ENCODE results near the gene PHB1.
A peak's percentile ranks its signal among the peaks of the same experiment; 100 is the strongest.

PHB1 gene

DNA sequence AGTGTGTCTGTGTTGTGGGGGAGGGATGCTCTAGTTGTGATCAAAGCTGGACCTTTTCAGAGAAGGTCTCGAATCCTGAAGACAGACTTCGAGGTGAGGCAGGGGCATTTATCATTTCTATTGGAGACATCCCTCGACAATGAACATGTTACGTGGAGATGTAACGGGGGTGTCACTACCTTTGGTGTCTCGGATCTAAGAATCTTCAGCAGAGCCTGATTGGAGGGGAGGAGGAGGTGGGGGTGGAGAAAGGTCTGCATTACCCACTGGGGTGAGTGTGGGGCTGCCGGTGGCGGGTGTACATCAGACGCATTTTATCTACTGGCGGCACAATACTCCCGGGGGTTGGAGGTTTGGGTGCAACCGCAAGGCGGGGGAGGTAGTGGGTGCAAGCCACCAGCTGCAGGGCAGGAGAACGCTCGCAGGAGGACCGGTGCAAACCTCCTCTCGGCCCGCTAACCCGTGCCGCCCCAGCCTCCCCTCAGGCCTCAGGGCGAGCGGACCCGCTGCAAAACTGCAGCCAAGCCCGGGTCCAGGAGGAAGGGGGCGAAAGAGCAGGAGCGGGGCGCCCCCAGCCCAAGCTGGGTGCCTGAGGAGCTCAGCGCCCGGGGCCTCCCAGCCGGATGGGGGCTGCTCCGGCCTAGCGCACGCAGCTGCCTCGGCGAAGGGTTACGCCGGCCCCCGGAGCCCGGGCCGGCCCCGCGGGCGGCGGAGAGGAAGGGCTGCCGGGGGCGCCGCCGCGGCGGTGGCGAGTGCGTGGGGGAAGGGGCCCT is 53.4 kb downstream of the PHB1 start (continued):
- no peak for TF ChIP-seq ZNF544 (tag by site-specific recombination; IDR thresholded peaks at IDR 0.05)
- TF ChIP-seq HOXA7 (CRISPR knock-in tag; IDR thresholded peaks at IDR 0.05; ENCODE audit: borderline replicate concordance): no peak
- peak; percentile 66; the same call in 1 of the 2 replicates for TF ChIP-seq GLIS2 (tag by site-specific recombination; IDR thresholded peaks at IDR 0.05)
- TF ChIP-seq KLF8 (tag by site-specific recombination; IDR thresholded peaks at IDR 0.05): peak; percentile 29; the same call in 1 of the 2 replicates
- TF ChIP-seq ZNF416 (tag by site-specific recombination; IDR thresholded peaks at IDR 0.05): no peak
- no peak for TF ChIP-seq ZNF626 (tag by site-specific recombination; IDR thresholded peaks at IDR 0.05)
- no peak for TF ChIP-seq ZNF114 (tag by site-specific recombination; IDR thresholded peaks at IDR 0.05)
- TF ChIP-seq, protein P1, sequence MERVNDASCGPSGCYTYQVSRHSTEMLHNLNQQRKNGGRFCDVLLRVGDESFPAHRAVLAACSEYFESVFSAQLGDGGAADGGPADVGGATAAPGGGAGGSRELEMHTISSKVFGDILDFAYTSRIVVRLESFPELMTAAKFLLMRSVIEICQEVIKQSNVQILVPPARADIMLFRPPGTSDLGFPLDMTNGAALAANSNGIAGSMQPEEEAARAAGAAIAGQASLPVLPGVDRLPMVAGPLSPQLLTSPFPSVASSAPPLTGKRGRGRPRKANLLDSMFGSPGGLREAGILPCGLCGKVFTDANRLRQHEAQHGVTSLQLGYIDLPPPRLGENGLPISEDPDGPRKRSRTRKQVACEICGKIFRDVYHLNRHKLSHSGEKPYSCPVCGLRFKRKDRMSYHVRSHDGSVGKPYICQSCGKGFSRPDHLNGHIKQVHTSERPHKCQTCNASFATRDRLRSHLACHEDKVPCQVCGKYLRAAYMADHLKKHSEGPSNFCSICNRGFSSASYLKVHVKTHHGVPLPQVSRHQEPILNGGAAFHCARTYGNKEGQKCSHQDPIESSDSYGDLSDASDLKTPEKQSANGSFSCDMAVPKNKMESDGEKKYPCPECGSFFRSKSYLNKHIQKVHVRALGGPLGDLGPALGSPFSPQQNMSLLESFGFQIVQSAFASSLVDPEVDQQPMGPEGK (tag by site-specific recombination; IDR thresholded peaks at IDR 0.05): peak; percentile 92
- no peak for TF ChIP-seq SALL2 (tag by site-specific recombination; IDR thresholded peaks at IDR 0.05; ENCODE audit: borderline replicate concordance)
- TF ChIP-seq ZNF707 (tag by site-specific recombination; IDR thresholded peaks at IDR 0.05): no peak
- no peak for TF ChIP-seq ZNF184 (tag by site-specific recombination; IDR thresholded peaks at IDR 0.05)
- TF ChIP-seq ZNF791 (tag by site-specific recombination; IDR thresholded peaks at IDR 0.05): no peak
- TF ChIP-seq AEBP2 (tag by site-specific recombination; IDR thresholded peaks at IDR 0.05; ENCODE audit: borderline replicate concordance): no peak
- TF ChIP-seq PRDM1 (tag by site-specific recombination; IDR thresholded peaks at IDR 0.05): no peak
- TF ChIP-seq WT1 (tag by site-specific recombination; IDR thresholded peaks at IDR 0.05): peak; percentile 44; the same call in 1 of the 2 replicates
- no peak for TF ChIP-seq ZNF692 (tag by site-specific recombination; IDR thresholded peaks at IDR 0.05)
- no peak for TF ChIP-seq ZNF324 (tag by site-specific recombination; IDR thresholded peaks at IDR 0.05)
- TF ChIP-seq, protein P2, sequence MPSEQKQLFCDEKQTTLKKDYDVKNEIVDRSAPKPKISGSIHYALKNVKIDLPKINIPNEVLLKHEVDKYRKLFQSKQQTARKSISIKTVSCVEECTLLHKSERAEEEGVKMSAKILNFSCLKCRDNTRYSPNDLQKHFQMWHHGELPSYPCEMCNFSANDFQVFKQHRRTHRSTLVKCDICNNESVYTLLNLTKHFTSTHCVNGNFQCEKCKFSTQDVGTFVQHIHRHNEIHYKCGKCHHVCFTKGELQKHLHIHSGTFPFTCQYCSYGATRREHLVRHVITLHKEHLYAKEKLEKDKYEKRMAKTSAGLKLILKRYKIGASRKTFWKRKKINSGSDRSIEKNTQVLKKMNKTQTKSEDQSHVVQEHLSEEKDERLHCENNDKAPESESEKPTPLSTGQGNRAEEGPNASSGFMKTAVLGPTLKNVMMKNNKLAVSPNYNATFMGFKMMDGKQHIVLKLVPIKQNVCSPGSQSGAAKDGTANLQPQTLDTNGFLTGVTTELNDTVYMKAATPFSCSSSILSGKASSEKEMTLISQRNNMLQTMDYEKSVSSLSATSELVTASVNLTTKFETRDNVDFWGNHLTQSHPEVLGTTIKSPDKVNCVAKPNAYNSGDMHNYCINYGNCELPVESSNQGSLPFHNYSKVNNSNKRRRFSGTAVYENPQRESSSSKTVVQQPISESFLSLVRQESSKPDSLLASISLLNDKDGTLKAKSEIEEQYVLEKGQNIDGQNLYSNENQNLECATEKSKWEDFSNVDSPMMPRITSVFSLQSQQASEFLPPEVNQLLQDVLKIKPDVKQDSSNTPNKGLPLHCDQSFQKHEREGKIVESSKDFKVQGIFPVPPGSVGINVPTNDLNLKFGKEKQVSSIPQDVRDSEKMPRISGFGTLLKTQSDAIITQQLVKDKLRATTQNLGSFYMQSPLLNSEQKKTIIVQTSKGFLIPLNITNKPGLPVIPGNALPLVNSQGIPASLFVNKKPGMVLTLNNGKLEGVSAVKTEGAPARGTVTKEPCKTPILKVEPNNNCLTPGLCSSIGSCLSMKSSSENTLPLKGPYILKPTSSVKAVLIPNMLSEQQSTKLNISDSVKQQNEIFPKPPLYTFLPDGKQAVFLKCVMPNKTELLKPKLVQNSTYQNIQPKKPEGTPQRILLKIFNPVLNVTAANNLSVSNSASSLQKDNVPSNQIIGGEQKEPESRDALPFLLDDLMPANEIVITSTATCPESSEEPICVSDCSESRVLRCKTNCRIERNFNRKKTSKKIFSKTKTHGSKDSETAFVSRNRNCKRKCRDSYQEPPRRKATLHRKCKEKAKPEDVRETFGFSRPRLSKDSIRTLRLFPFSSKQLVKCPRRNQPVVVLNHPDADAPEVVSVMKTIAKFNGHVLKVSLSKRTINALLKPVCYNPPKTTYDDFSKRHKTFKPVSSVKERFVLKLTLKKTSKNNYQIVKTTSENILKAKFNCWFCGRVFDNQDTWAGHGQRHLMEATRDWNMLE (tag by site-specific recombination; conservative IDR thresholded peaks at IDR 0.05; ENCODE audit: low read depth): no peak
- TF ChIP-seq, protein P3, sequence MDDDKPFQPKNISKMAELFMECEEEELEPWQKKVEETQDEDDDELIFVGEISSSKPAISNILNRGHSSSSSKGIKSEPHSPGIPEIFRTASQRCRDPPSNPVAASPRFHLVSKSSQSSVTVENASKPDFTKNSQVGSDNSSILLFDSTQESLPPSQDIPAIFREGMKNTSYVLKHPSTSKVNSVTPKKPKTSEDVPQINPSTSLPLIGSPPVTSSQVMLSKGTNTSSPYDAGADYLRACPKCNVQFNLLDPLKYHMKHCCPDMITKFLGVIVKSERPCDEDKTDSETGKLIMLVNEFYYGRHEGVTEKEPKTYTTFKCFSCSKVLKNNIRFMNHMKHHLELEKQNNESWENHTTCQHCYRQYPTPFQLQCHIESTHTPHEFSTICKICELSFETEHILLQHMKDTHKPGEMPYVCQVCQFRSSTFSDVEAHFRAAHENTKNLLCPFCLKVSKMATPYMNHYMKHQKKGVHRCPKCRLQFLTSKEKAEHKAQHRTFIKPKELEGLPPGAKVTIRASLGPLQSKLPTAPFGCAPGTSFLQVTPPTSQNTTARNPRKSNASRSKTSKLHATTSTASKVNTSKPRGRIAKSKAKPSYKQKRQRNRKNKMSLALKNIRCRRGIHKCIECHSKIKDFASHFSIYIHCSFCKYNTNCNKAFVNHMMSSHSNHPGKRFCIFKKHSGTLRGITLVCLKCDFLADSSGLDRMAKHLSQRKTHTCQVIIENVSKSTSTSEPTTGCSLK (tag by site-specific recombination; IDR thresholded peaks at IDR 0.05): no peak
- peak; percentile 88 for TF ChIP-seq ZNF600 (tag by site-specific recombination; IDR thresholded peaks at IDR 0.05)
- TF ChIP-seq ZNF394 (tag by site-specific recombination; IDR thresholded peaks at IDR 0.05; ENCODE audit: borderline replicate concordance): no peak
